Measurements from ENCODE around the gene STOX2.
"Not testable (repeated sequence)": the region's sequence is repeated elsewhere in the genome, so short reads cannot be mapped to it uniquely, and the experiment has no call there.

STOX2 gene

GRCh38 chr4:184041156-184041555, 136.0 kb downstream of the STOX2 start:
- no peak overlapping the region for H3K4me3 ChIP-seq
- peaks cover 4% of the 10 kb centered on the region; the same call in 1 of the 2 replicates for H3K9me3 ChIP-seq (ENCODE audit: low read depth, low read length)
- TF ChIP-seq FOXP2 (optimal IDR thresholded peaks at IDR 0.05; ENCODE audit: control extremely low read depth, extremely low read length, insufficient read depth), result no peak
- no peak for TF ChIP-seq POLR2AphosphoS5 (IDR thresholded peaks at IDR 0.05; ENCODE audit: borderline replicate concordance, low read depth, low read length)
- no peak overlapping the region for H3K9ac ChIP-seq (ENCODE audit: insufficient read length)
- no peak for DNase-seq (ENCODE audit: low read depth, low spot score)
- H3K36me3 ChIP-seq (ENCODE audit: insufficient read depth, low read length), result no peaks in the 10 kb centered on the region
- no peak overlapping the region for H3K27ac ChIP-seq

GRCh38 chr4:184046148-184046547, 141.0 kb downstream of the STOX2 start:
- Histone ChIP-seq H3K27ac (no peak overlapping the region), H3K4me3 (no peak overlapping the region), H3K36me3 (ENCODE audit: insufficient read depth, low read length) (no peaks in the 10 kb centered on the region), H3K9ac (ENCODE audit: insufficient read length) (no peak overlapping the region), H3K9me3 (ENCODE audit: low read depth, low read length) (peaks cover 5% of the 10 kb centered on the region; the same call in 1 of the 2 replicates)
- no peak for DNase-seq (ENCODE audit: low read depth, low spot score)
- TF ChIP-seq FOXP2 (optimal IDR thresholded peaks at IDR 0.05; ENCODE audit: control extremely low read depth, extremely low read length, insufficient read depth) (no peak), POLR2AphosphoS5 (IDR thresholded peaks at IDR 0.05; ENCODE audit: borderline replicate concordance, low read depth, low read length) (no peak), EZH2 (IDR thresholded peaks at IDR 0.05) (no peak)

GRCh38 chr4:184051262-184051661, 146.2 kb downstream of the STOX2 start:
- H3K9ac ChIP-seq (ENCODE audit: insufficient read length); H3K9me3 ChIP-seq (ENCODE audit: low read depth, low read length): not testable (repeated sequence)

GRCh38 chr4:184052616-184053015, 147.5 kb downstream of the STOX2 start:
- no peak overlapping the region for H3K27ac ChIP-seq
- TF ChIP-seq FOXP2 (optimal IDR thresholded peaks at IDR 0.05; ENCODE audit: control extremely low read depth, extremely low read length, insufficient read depth) (no peak), POLR2AphosphoS5 (IDR thresholded peaks at IDR 0.05; ENCODE audit: borderline replicate concordance, low read depth, low read length) (no peak), EZH2 (IDR thresholded peaks at IDR 0.05) (no peak)
- H3K9ac ChIP-seq (ENCODE audit: insufficient read length), result no peak overlapping the region
- no peaks in the 10 kb centered on the region for H3K36me3 ChIP-seq (ENCODE audit: insufficient read depth, low read length)
- no peak for DNase-seq (ENCODE audit: low read depth, low spot score)
- no peaks in the 10 kb centered on the region for H3K9me3 ChIP-seq (ENCODE audit: low read depth, low read length)
- H3K4me3 ChIP-seq, result no peak overlapping the region

More at GRCh38 chr4:184051262-184051661, 146.2 kb downstream of the STOX2 start:
- H3K4me3 ChIP-seq; H3K27ac ChIP-seq; DNase-seq (ENCODE audit: low read depth, low spot score); H3K36me3 ChIP-seq (ENCODE audit: insufficient read depth, low read length): not testable (repeated sequence)

GRCh38 chr4:184053434-184053833, 148.3 kb downstream of the STOX2 start:
- TF ChIP-seq POLR2AphosphoS5 (IDR thresholded peaks at IDR 0.05; ENCODE audit: borderline replicate concordance, low read depth, low read length) (no peak), EZH2 (IDR thresholded peaks at IDR 0.05) (no peak), FOXP2 (optimal IDR thresholded peaks at IDR 0.05; ENCODE audit: control extremely low read depth, extremely low read length, insufficient read depth) (no peak)
- H3K36me3 ChIP-seq (ENCODE audit: insufficient read depth, low read length), result no peaks in the 10 kb centered on the region
- no peak for DNase-seq (ENCODE audit: low read depth, low spot score)
- H3K27ac ChIP-seq, result no peak overlapping the region
- H3K9me3 ChIP-seq (ENCODE audit: low read depth, low read length), result no peaks in the 10 kb centered on the region
- H3K4me3 ChIP-seq, result no peak overlapping the region
- H3K9ac ChIP-seq (ENCODE audit: insufficient read length), result no peak overlapping the region

GRCh38 chr4:184056877-184057276, 151.8 kb downstream of the STOX2 start:
- no peak overlapping the region for H3K4me3 ChIP-seq
- H3K36me3 ChIP-seq (ENCODE audit: insufficient read depth, low read length), result no peaks in the 10 kb centered on the region
- no peak overlapping the region for H3K9ac ChIP-seq (ENCODE audit: insufficient read length)
- TF ChIP-seq EZH2 (IDR thresholded peaks at IDR 0.05) (no peak), FOXP2 (optimal IDR thresholded peaks at IDR 0.05; ENCODE audit: control extremely low read depth, extremely low read length, insufficient read depth) (no peak), POLR2AphosphoS5 (IDR thresholded peaks at IDR 0.05; ENCODE audit: borderline replicate concordance, low read depth, low read length) (no peak)
- DNase-seq (ENCODE audit: low read depth, low spot score), result no peak
- H3K27ac ChIP-seq, result no peak overlapping the region
- H3K9me3 ChIP-seq (ENCODE audit: low read depth, low read length), result no peaks in the 10 kb centered on the region

- no peak overlapping the region for H3K27ac ChIP-seq
- no peak for DNase-seq (ENCODE audit: low read depth, low spot score)
- H3K36me3 ChIP-seq (ENCODE audit: insufficient read depth, low read length), result no peaks in the 10 kb centered on the region
- no peaks in the 10 kb centered on the region for H3K9me3 ChIP-seq (ENCODE audit: low read depth, low read length)
- H3K9ac ChIP-seq (ENCODE audit: insufficient read length), result no peak overlapping the region
- TF ChIP-seq POLR2AphosphoS5 (IDR thresholded peaks at IDR 0.05; ENCODE audit: borderline replicate concordance, low read depth, low read length), result no peak
- TF ChIP-seq EZH2 (IDR thresholded peaks at IDR 0.05), result no peak
- TF ChIP-seq FOXP2 (optimal IDR thresholded peaks at IDR 0.05; ENCODE audit: control extremely low read depth, extremely low read length, insufficient read depth), result no peak
- no peak overlapping the region for H3K4me3 ChIP-seq
These were observed 152.9 kb downstream of the STOX2 start for GRCh38 chr4:184058026-184058425.

GRCh38 chr4:184059099-184059498, 154.0 kb downstream of the STOX2 start:
- H3K36me3 ChIP-seq (ENCODE audit: insufficient read depth, low read length), result no peaks in the 10 kb centered on the region
- H3K4me3 ChIP-seq, result no peak overlapping the region
- no peak overlapping the region for H3K9ac ChIP-seq (ENCODE audit: insufficient read length)
- no peak for TF ChIP-seq POLR2AphosphoS5 (IDR thresholded peaks at IDR 0.05; ENCODE audit: borderline replicate concordance, low read depth, low read length)
- TF ChIP-seq FOXP2 (optimal IDR thresholded peaks at IDR 0.05; ENCODE audit: control extremely low read depth, extremely low read length, insufficient read depth), result no peak
- no peak for TF ChIP-seq EZH2 (IDR thresholded peaks at IDR 0.05)
- H3K27ac ChIP-seq, result no peak overlapping the region
- DNase-seq (ENCODE audit: low read depth, low spot score), result no peak
- no peaks in the 10 kb centered on the region for H3K9me3 ChIP-seq (ENCODE audit: low read depth, low read length)

- Histone ChIP-seq H3K9ac (ENCODE audit: insufficient read length) (no peak overlapping the region), H3K27ac (no peak overlapping the region), H3K36me3 (ENCODE audit: insufficient read depth, low read length) (no peaks in the 10 kb centered on the region), H3K4me3 (no peak overlapping the region), H3K9me3 (ENCODE audit: low read depth, low read length) (no peaks in the 10 kb centered on the region)
- no peak for TF ChIP-seq EZH2 (IDR thresholded peaks at IDR 0.05)
- TF ChIP-seq FOXP2 (optimal IDR thresholded peaks at IDR 0.05; ENCODE audit: control extremely low read depth, extremely low read length, insufficient read depth), result no peak
- no peak for TF ChIP-seq POLR2AphosphoS5 (IDR thresholded peaks at IDR 0.05; ENCODE audit: borderline replicate concordance, low read depth, low read length)
- no peak for DNase-seq (ENCODE audit: low read depth, low spot score)
These were observed 156.5 kb downstream of the STOX2 start for GRCh38 chr4:184061582-184061981.

Measured in SK-N-MC (cell line).